Measurements from ENCODE around the gene ITGA7. TPM values are rescaled to one million over a fixed set of nuclear protein-coding genes. Genes with fewer than 3 reads are reported as not detected.

The ITGA7 gene
- total RNA-seq, 1 donor from 2014 or later: 26.5 TPM

- no peak for FAIRE-seq
- H3K4me2 ChIP-seq (ENCODE audit: low read length): peak within 1 kb of the TSS; percentile 87
- H3K27me3 ChIP-seq (ENCODE audit: insufficient read depth, low read length): no peaks in the 10 kb centered on the region
- Mint-ChIP-seq H3K27ac (ENCODE audit: unreplicated experiment) (peak within 1 kb of the TSS; percentile 86), H3K27me3 (ENCODE audit: low read depth, unreplicated experiment) (peaks cover 16% of the 10 kb centered on the region), H3K36me3 (ENCODE audit: low read depth, unreplicated experiment) (no peaks in the 10 kb centered on the region), H3K9me3 (ENCODE audit: unreplicated experiment) (no peaks in the 10 kb centered on the region), H3K4me1 (ENCODE audit: low read depth, unreplicated experiment) (peaks cover 43% of the 10 kb centered on the region), H3K4me3 (ENCODE audit: unreplicated experiment) (peak within 1 kb of the TSS; percentile 84)
- H3K4me1 ChIP-seq (ENCODE audit: insufficient read depth, low read length): peaks cover 68% of the 10 kb centered on the region
- H3K4me3 ChIP-seq (ENCODE audit: insufficient read depth, low read depth, low read length): peak within 1 kb of the TSS; percentile 78
- no peaks in the 10 kb centered on the region for H3K36me3 ChIP-seq (ENCODE audit: insufficient read depth, low read length)
- H4K20me1 ChIP-seq (ENCODE audit: insufficient read depth, low read length): peaks cover 3% of the 10 kb centered on the region
- peak within 1 kb of the TSS; percentile 92 for H3K27ac ChIP-seq (ENCODE audit: low read depth, low read length)
- peak within 1 kb of the TSS; percentile 94 for H2AFZ ChIP-seq (ENCODE audit: low read depth, low read length)
- no peaks in the 10 kb centered on the region for H3K9me3 ChIP-seq (ENCODE audit: insufficient read depth, low read depth, low read length)
- no peaks in the 10 kb centered on the region for H3K79me2 ChIP-seq (ENCODE audit: insufficient read depth, low read length)
- peak; percentile 85 for DNase-seq (ENCODE audit: low read depth)
- TF ChIP-seq EZH2 (IDR thresholded peaks at IDR 0.05; ENCODE audit: insufficient read depth, low read length): no peak
- no peak for TF ChIP-seq CTCF (IDR thresholded peaks at IDR 0.05; ENCODE audit: insufficient read depth, low read depth, low read length)
- peak within 1 kb of the TSS; percentile 88 for H3K9ac ChIP-seq (ENCODE audit: low read length)
Measured at GRCh38 chr12:55715833-55716581, 8.3 kb upstream of the ITGA7 start, which contains the start of gene BLOC1S1. BLOC1S1 (plus strand) TSS chr12:55716046; CDS start chr12:55716052, 6 bp downstream.

- Histone ChIP-seq H4K20me1 (ENCODE audit: insufficient read depth, low read length) (no peaks in the 10 kb centered on the region), H3K9ac (ENCODE audit: low read length) (peak overlapping the region; percentile 88), H3K4me3 (ENCODE audit: insufficient read depth, low read depth, low read length) (peak overlapping the region; percentile 78), H2AFZ (ENCODE audit: low read depth, low read length) (peak overlapping the region; percentile 94), H3K79me2 (ENCODE audit: insufficient read depth, low read length) (no peaks in the 10 kb centered on the region), H3K27me3 (ENCODE audit: insufficient read depth, low read length) (no peaks in the 10 kb centered on the region), H3K4me1 (ENCODE audit: insufficient read depth, low read length) (peaks cover 61% of the 10 kb centered on the region), H3K4me2 (ENCODE audit: low read length) (peak overlapping the region; percentile 87), H3K9me3 (ENCODE audit: insufficient read depth, low read depth, low read length) (no peaks in the 10 kb centered on the region), H3K27ac (ENCODE audit: low read depth, low read length) (peak overlapping the region; percentile 92), H3K36me3 (ENCODE audit: insufficient read depth, low read length) (no peaks in the 10 kb centered on the region)
- H3K27ac Mint-ChIP-seq (ENCODE audit: unreplicated experiment): no peak overlapping the region
- H3K4me1 Mint-ChIP-seq (ENCODE audit: low read depth, unreplicated experiment): peaks cover 40% of the 10 kb centered on the region
- peak; percentile 49 for DNase-seq (ENCODE audit: low read depth)
- no peaks in the 10 kb centered on the region for H3K9me3 Mint-ChIP-seq (ENCODE audit: unreplicated experiment)
- peaks cover 18% of the 10 kb centered on the region for H3K27me3 Mint-ChIP-seq (ENCODE audit: low read depth, unreplicated experiment)
- FAIRE-seq: no peak
- peak overlapping the region; percentile 84 for H3K4me3 Mint-ChIP-seq (ENCODE audit: unreplicated experiment)
- TF ChIP-seq CTCF (IDR thresholded peaks at IDR 0.05; ENCODE audit: insufficient read depth, low read depth, low read length): no peak
- no peak for TF ChIP-seq EZH2 (IDR thresholded peaks at IDR 0.05; ENCODE audit: insufficient read depth, low read length)
- H3K36me3 Mint-ChIP-seq (ENCODE audit: low read depth, unreplicated experiment): no peaks in the 10 kb centered on the region
Measured at GRCh38 chr12:55715169-55715764, 7.6 kb upstream of the ITGA7 start.

All from astrocyte (in vitro differentiated cells and primary cell).